Activated naive CD8-positive, alpha-beta T cell treated with anti-CD3 and anti-CD28 coated beads, Interleukin-2, amount 50 U/mL, for 24 hours (primary cell): Measurements from ENCODE around the gene ZBTB8B.

ENCODE experiments used
- ATAC-seq: fragments of 150-1000 bp; cut with Tn5 transposase; one replicate; pipeline ENCODE4 v1.10.0; 2021
- DNase-seq: peaks from one replicate; pipeline ENCODE4 v3.0.0; 2021
- H3K27ac Mint-ChIP-seq: one replicate; pipeline ENCODE4 v1.8.0; 2021; ENCODE audit warnings: mild to moderate bottlenecking, mixed read lengths
- H3K27me3 Mint-ChIP-seq: one replicate; pipeline ENCODE4 v1.8.0; 2021; ENCODE audit warnings: mixed read lengths
- H3K36me3 Mint-ChIP-seq: one replicate; pipeline ENCODE4 v1.8.0; 2021; ENCODE audit warnings: low read depth, mixed read lengths
- H3K4me1 Mint-ChIP-seq: one replicate; pipeline ENCODE4 v1.8.0; 2021; ENCODE audit warnings: mixed read lengths
- H3K4me3 Mint-ChIP-seq: one replicate; pipeline ENCODE4 v1.8.0; 2021; ENCODE audit warnings: mild to moderate bottlenecking, moderate library complexity, mixed read lengths
- H3K9me3 Mint-ChIP-seq: one replicate; pipeline ENCODE4 v1.8.0; 2021; ENCODE audit warnings: mixed read lengths

The ZBTB8B gene

GRCh38 chr1:32509939-32510338 lies 45.1 kb downstream of the ZBTB8B start:
- ATAC-seq (no peak), DNase-seq (no peak)
- Mint-ChIP-seq H3K36me3 (no peaks in the 10 kb centered on the region), H3K27ac (no peak overlapping the region), H3K9me3 (no peaks in the 10 kb centered on the region), H3K4me3 (no peak overlapping the region), H3K4me1 (no peaks in the 10 kb centered on the region), H3K27me3 (peaks cover 19% of the 10 kb centered on the region)
